NCI-H128 (cell line): ENCODE results near the gene POT1.

Source experiments
- DNase-seq: peaks from one replicate; lab custom pipeline; 2025; ENCODE audit not compliant: unreplicated experiment; lab: John Stamatoyannopoulos, UW

The POT1 gene

GRCh38 chr7:124775422-124775821 is 154.2 kb downstream of the POT1 start:
- DNase-seq: no peak

DNA sequence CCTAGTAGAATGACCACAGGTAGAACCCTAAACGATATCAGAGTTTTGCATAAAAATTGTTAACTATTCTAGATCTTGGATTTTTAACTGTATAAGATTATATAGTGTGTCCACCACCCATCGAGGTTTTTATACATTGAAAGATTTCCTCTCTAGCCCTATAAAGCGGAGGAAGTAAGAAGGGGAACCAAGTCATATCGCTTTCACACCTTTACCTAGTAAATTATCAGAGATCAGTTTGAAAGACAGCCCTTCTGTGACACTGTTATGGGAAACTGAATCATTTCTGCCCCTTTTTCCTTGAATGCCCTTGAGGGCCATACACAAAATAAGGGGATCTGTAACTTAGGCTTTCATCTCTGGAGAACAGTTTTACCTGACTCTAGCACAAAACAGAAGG is 155.7 kb downstream of the POT1 start:
- DNase-seq: no peak

DNA sequence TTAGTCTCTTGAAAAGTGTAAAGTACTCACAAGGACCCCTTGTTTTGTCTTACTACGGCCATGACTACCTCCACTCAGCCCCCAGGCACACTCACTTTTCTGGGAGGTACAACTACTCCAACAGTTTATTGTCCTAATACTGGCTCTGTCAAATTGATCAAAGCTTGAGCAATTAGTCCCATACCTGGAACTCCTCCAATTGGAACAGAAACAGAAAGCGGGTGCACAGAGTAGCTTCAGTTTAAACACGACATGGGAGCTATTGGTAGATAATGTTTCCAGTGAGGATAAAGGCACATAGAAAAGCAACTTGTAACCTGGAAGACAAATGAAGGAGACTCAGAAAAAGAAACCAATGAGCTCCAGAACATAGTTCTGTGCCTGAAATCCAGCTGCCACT is 156.3 kb downstream of the POT1 start:
- no peak for DNase-seq
